Measurements from ENCODE around the gene ADM2.

GRCh38 chr22:50522208-50522805 is 41.0 kb downstream of the ADM2 start:
- TF ChIP-seq CTCF (IDR thresholded peaks at IDR 0.05 in 4 of 5, conservative IDR thresholded peaks at IDR 0.05 in 1 of 5) (no peak), POLR2A (IDR thresholded peaks at IDR 0.05) (no peak)
